GM23248 (cell line): ENCODE data around the gene GOLGA7B. TPM values are rescaled to one million over a fixed set of nuclear protein-coding genes. Genes with fewer than 3 reads are reported as not detected.

Experiments
- DNase-seq: peaks from one replicate; pipeline ENCODE4 v3.0.0-alpha.2; 2015
- H2AFZ ChIP-seq: fragments of 200-600 bp; sonication (generic); 2 replicates; pipeline ENCODE4 v1.6.1; 2016; ENCODE audit warnings: antibody characterized with exemption
- H3F3A ChIP-seq: fragments of 200-600 bp; sonication (generic); 2 replicates; pipeline ENCODE4 v1.6.1; 2016; ENCODE audit warnings: mild to moderate bottlenecking, antibody characterized with exemption, mixed run types; ENCODE audit not compliant: insufficient read depth
- H3K27ac ChIP-seq: fragments of 200-600 bp; sonication (generic); 2 replicates; pipeline ENCODE4 v1.5.1; 2016; ENCODE audit warnings: mild to moderate bottlenecking
- H3K27me3 ChIP-seq: fragments of 200-600 bp; sonication (generic); replicated peaks from 2 replicates; pipeline ENCODE4 v1.6.1; 2016; ENCODE audit warnings: mild to moderate bottlenecking; ENCODE audit not compliant: insufficient read depth
- H3K36me3 ChIP-seq: fragments of 200-600 bp; sonication (generic); 2 replicates; pipeline ENCODE4 v1.6.1; 2016; ENCODE audit warnings: low read depth, mild to moderate bottlenecking
- H3K4me1 ChIP-seq: fragments of 200-600 bp; sonication (generic); 2 replicates; pipeline ENCODE4 v1.6.1; 2016; ENCODE audit warnings: mild to moderate bottlenecking; ENCODE audit not compliant: insufficient read depth
- H3K4me2 ChIP-seq: fragments of 200-600 bp; sonication (generic); one replicate; pipeline ENCODE4 v1.6.1; 2016; ENCODE audit warnings: mild to moderate bottlenecking; ENCODE audit not compliant: unreplicated experiment
- H3K4me3 ChIP-seq: fragments of 200-600 bp; sonication (generic); 2 replicates; pipeline ENCODE4 v1.5.1; 2016; ENCODE audit warnings: mild to moderate bottlenecking
- H3K79me2 ChIP-seq: fragments of 200-600 bp; sonication (generic); 2 replicates; pipeline ENCODE4 v1.6.1; 2016; ENCODE audit warnings: mild to moderate bottlenecking; ENCODE audit not compliant: insufficient read depth
- H3K9ac ChIP-seq: fragments of 200-600 bp; sonication (generic); 2 replicates; pipeline ENCODE4 v1.6.1; 2016; ENCODE audit warnings: mild to moderate bottlenecking
- H3K9me2 ChIP-seq: fragments of 200-600 bp; sonication (generic); 2 replicates; pipeline ENCODE4 v1.6.1; 2016; ENCODE audit warnings: mixed run types, mild to moderate bottlenecking, moderate library complexity; ENCODE audit not compliant: insufficient read depth
- H3K9me3 ChIP-seq: fragments of 200-600 bp; sonication (generic); one replicate; pipeline ENCODE4 v1.6.1; 2017; ENCODE audit warnings: low read depth
- H4K20me1 ChIP-seq: fragments of 200-600 bp; sonication (generic); 2 replicates; pipeline ENCODE4 v1.6.0; 2016; ENCODE audit not compliant: insufficient read depth
- EZH2 ChIP-seq: fragments of 200-600 bp; sonication (generic); IDR thresholded peaks from 2 replicates; pipeline ENCODE4 v1.6.1; 2018; ENCODE audit warnings: antibody characterized with exemption, mild to moderate bottlenecking; ENCODE audit not compliant: insufficient read depth, poor library complexity, severe bottlenecking
- EZH2phosphoT487 ChIP-seq: fragments of 200-600 bp; sonication (generic); IDR thresholded peaks from 2 replicates; pipeline ENCODE4 v1.6.1; 2018; ENCODE audit warnings: antibody characterized with exemption, moderate library complexity, mild to moderate bottlenecking, low read depth; ENCODE audit not compliant: insufficient read depth
- WGBS, 2 experiments: methylation state at CpG; one replicate each; pipeline ENCODE4 v1.1.6; 2015 to 2017; ENCODE audit warnings: low lambda C conversion rate in 2 of 2, low coverage in 1 of 2; ENCODE audit errors: missing lambda C conversion rate in 2 of 2; 5-methylcytosine and 5-hydroxymethylcytosine counted together
- in situ Hi-C: fragments of 300-500 bp; cut with MboI; formaldehyde crosslinking; loops from 2 replicates; pipeline ENCODE4 v1.15.0; 2020
- polyA plus RNA-seq: library from polyadenylated mRNA; unstranded; fragments of >200 nt; fragmentation: Nextera tagmentation; extraction: Ambion mirVana; gene quantifications from 2 replicates; pipeline ENCODE4 v1.2.1, GENCODE V29; 2016
- total RNA-seq: library from RNA; depleted of rRNA; stranded (reverse); fragments of >200 nt; shearing (Covaris generic); gene quantifications from 2 replicates; pipeline ENCODE4 v1.2.3, GENCODE V29; 2014

GOLGA7B gene
- total and polyA plus RNA-seq, 2 experiments from 2014 or later, result not detected

GRCh38 chr10:97910661-97911060, 61.0 kb downstream of the GOLGA7B start:
- Histone ChIP-seq H3K27me3 (peaks cover 39% of the 10 kb centered on the region), H3K9me2 (no peaks in the 10 kb centered on the region), H3K4me3 (no peak overlapping the region), H3K4me1 (no peaks in the 10 kb centered on the region), H3K9ac (no peak overlapping the region), H3K9me3 (no peaks in the 10 kb centered on the region), H3K36me3 (no peaks in the 10 kb centered on the region), H3K4me2 (no peak overlapping the region), H4K20me1 (no peaks in the 10 kb centered on the region), H3K79me2 (no peaks in the 10 kb centered on the region), H2AFZ (no peak overlapping the region), H3F3A (no peaks in the 10 kb centered on the region), H3K27ac (no peak overlapping the region)
- 30 to 43% methylated on average over 4 of the region's 4 CpGs for WGBS, 2 experiments
- in situ Hi-C loops, result loop anchor here (10.0 kb wide), 1 partner anchor 134 kb away; no protein-coding TSS in a partner anchor
- no peak for TF ChIP-seq EZH2
- no peak for DNase-seq

DNA sequence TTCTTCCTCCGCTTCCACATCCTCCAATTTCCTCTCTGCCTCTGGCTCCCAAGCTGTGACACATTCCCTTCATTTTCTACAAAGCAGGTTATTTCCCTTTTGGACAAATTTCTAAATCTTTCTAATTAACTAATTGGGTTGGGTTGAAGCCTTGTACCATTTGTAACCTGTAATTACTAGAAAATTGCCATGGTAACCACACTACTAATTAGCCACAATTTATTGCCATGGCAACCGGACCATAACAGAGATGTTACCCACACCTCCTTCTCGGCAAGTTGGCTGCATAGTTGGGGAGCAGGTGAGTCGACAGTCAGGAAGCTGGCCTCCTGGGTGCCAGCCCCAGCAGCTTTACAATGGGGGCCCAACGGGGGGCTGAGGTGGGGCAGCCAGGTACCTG, 61.6 kb downstream of the GOLGA7B start:
- peaks cover 43% of the 10 kb centered on the region for H3K27me3 ChIP-seq
- H3F3A ChIP-seq, result no peaks in the 10 kb centered on the region
- H2AFZ ChIP-seq, result no peak overlapping the region
- H4K20me1 ChIP-seq, result no peaks in the 10 kb centered on the region
- H3K9me2 ChIP-seq, result no peaks in the 10 kb centered on the region
- H3K4me3 ChIP-seq, result no peak overlapping the region
- H3K79me2 ChIP-seq, result no peaks in the 10 kb centered on the region
- TF ChIP-seq EZH2phosphoT487, result no peak
- TF ChIP-seq EZH2, result no peak
- no peaks in the 10 kb centered on the region for H3K36me3 ChIP-seq
- H3K27ac ChIP-seq, result no peak overlapping the region
- H3K9ac ChIP-seq, result no peak overlapping the region
- H3K4me2 ChIP-seq, result no peak overlapping the region
- 40 to 59% methylated on average over 3 to 5 of the region's 5 CpGs for WGBS, 2 experiments
- no peaks in the 10 kb centered on the region for H3K4me1 ChIP-seq
- no peaks in the 10 kb centered on the region for H3K9me3 ChIP-seq
- DNase-seq, result no peak
- in situ Hi-C loops, result loop anchor here (10.0 kb wide), 1 partner anchor 134 kb away; no protein-coding TSS in a partner anchor

DNA sequence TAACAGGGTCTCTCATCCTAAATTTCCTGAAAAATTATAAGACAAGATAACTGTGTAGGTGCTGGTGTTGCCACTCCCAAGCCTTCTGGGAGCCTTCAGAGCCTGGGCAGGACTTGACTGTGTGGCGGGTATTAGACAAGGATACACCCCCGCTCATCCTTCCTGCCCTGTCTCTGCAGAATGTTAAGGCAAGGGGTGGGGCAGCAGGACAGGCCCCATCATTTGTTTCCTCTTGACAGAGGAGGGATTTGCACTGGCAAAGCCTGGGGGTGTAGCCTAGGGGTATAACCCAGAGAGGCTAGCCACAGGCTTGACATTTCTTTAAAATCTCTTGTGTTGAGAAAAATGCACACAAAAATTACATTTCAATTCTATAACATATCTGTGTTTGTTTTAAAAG, 63.5 kb downstream of the GOLGA7B start:
- in situ Hi-C loops, result loop anchor here (10.0 kb wide), 1 partner anchor 132 kb away; no protein-coding TSS in a partner anchor
- no peak overlapping the region for H2AFZ ChIP-seq
- 72 to 83% methylated on average over 2 of the region's 2 CpGs for WGBS, 2 experiments
- no peak for DNase-seq
- no peak overlapping the region for H3K4me3 ChIP-seq
- H3K9me2 ChIP-seq, result no peaks in the 10 kb centered on the region
- no peak overlapping the region for H3K9ac ChIP-seq
- H3K4me1 ChIP-seq, result no peaks in the 10 kb centered on the region
- H3K36me3 ChIP-seq, result no peaks in the 10 kb centered on the region
- H3K27me3 ChIP-seq, result peaks cover 52% of the 10 kb centered on the region
- no peak overlapping the region for H3K27ac ChIP-seq
- no peaks in the 10 kb centered on the region for H3K9me3 ChIP-seq
- H3K4me2 ChIP-seq, result no peak overlapping the region
- H4K20me1 ChIP-seq, result no peaks in the 10 kb centered on the region
- H3F3A ChIP-seq, result no peaks in the 10 kb centered on the region
- TF ChIP-seq EZH2, result no peak
- no peak for TF ChIP-seq EZH2phosphoT487
- H3K79me2 ChIP-seq, result no peaks in the 10 kb centered on the region

- 45 to 48% methylated on average over 6 of the region's 6 CpGs for WGBS, 2 experiments
- H3K27ac ChIP-seq, result no peak overlapping the region
- no peaks in the 10 kb centered on the region for H3K79me2 ChIP-seq
- no peak overlapping the region for H3K4me2 ChIP-seq
- no peaks in the 10 kb centered on the region for H3K9me3 ChIP-seq
- H3K9ac ChIP-seq, result no peak overlapping the region
- no peak for DNase-seq
- no peaks in the 10 kb centered on the region for H3K36me3 ChIP-seq
- no peaks in the 10 kb centered on the region for H4K20me1 ChIP-seq
- H3K4me1 ChIP-seq, result no peaks in the 10 kb centered on the region
- peaks cover 55% of the 10 kb centered on the region for H3K27me3 ChIP-seq
- no peak overlapping the region for H3K4me3 ChIP-seq
- H2AFZ ChIP-seq, result no peak overlapping the region
- no peak for TF ChIP-seq EZH2
- no peak for TF ChIP-seq EZH2phosphoT487
- in situ Hi-C loops, result loop anchor here (10.0 kb wide), 1 partner anchor 131 kb away; no protein-coding TSS in a partner anchor
- H3K9me2 ChIP-seq, result no peaks in the 10 kb centered on the region
- H3F3A ChIP-seq, result no peaks in the 10 kb centered on the region
These were observed 64.0 kb downstream of the GOLGA7B start for GRCh38 chr10:97913614-97914013.

- no peaks in the 10 kb centered on the region for H3K79me2 ChIP-seq
- no peak overlapping the region for H3K4me2 ChIP-seq
- H3F3A ChIP-seq, result no peaks in the 10 kb centered on the region
- 15 to 19% methylated on average over 10 of the region's 10 CpGs for WGBS, 2 experiments
- peaks cover 56% of the 10 kb centered on the region for H3K27me3 ChIP-seq
- TF ChIP-seq EZH2, result no peak
- no peak for TF ChIP-seq EZH2phosphoT487
- no peak overlapping the region for H3K9ac ChIP-seq
- no peaks in the 10 kb centered on the region for H4K20me1 ChIP-seq
- DNase-seq, result no peak
- no peak overlapping the region for H2AFZ ChIP-seq
- no peak overlapping the region for H3K27ac ChIP-seq
- no peaks in the 10 kb centered on the region for H3K4me1 ChIP-seq
- H3K36me3 ChIP-seq, result no peaks in the 10 kb centered on the region
- H3K9me2 ChIP-seq, result no peaks in the 10 kb centered on the region
- H3K4me3 ChIP-seq, result no peak overlapping the region
- in situ Hi-C loops, result loop anchor here (10.0 kb wide), 1 partner anchor 130 kb away; no protein-coding TSS in a partner anchor
- H3K9me3 ChIP-seq, result no peaks in the 10 kb centered on the region
These were observed 64.7 kb downstream of the GOLGA7B start for GRCh38 chr10:97914171-97914836.
